Panc1 (cell line): ENCODE data around the gene SEC61A2. TPM values are rescaled to one million over a fixed set of nuclear protein-coding genes. Genes with fewer than 3 reads are reported as not detected.

Experiments
- ATAC-seq: fragments of 200-7000 bp; cut with Tn5 transposase; 2 replicates; pipeline ENCODE4 v1.9.1; 2020; ENCODE audit warnings: mild to moderate bottlenecking, moderate library complexity
- BruUV-seq: library from RNA; stranded (reverse); fragments of 400-500 nt; replicated peaks from 2 replicates; lab custom pipeline; 2021; lab: Mats Ljungman, UMichigan
- CTCF ChIA-PET: fragments of 300-600 bp; sonication (Branson Sonifier 250); formaldehyde crosslinking; loops from one replicate; lab custom pipeline; 2022; ENCODE audit warnings: antibody characterized with exemption; lab: Charles Lee
- POLR2A ChIA-PET: fragments of 300-600 bp; sonication (Branson Sonifier 250); formaldehyde crosslinking; loops from one replicate; lab custom pipeline; 2022; ENCODE audit warnings: antibody characterized with exemption; lab: Charles Lee
- DNase-seq: peaks from one replicate; pipeline ENCODE4 v3.0.0-alpha.2; 2010; ENCODE audit warnings: low read depth, low spot score
- H3K27ac ChIP-seq: 2 replicates; pipeline ENCODE4 v1.5.1; 2011; ENCODE audit warnings: mild to moderate bottlenecking, low read length, inconsistent platforms
- H3K27me3 ChIP-seq: fragments of 200-500 bp; sonication (Bioruptor generic); 2 replicates; pipeline ENCODE4 v1.6.0; 2014; ENCODE audit warnings: low read length, inconsistent platforms; ENCODE audit not compliant: control insufficient read depth, insufficient read depth
- H3K36me3 ChIP-seq: fragments of 200-500 bp; sonication (Bioruptor generic); 2 replicates; pipeline ENCODE4 v1.5.1; 2014; ENCODE audit warnings: inconsistent platforms, mild to moderate bottlenecking, low read length, moderate library complexity; ENCODE audit not compliant: control insufficient read depth, insufficient read depth
- H3K4me1 ChIP-seq: 2 replicates; pipeline ENCODE4 v1.5.1; 2011; ENCODE audit warnings: inconsistent platforms, mild to moderate bottlenecking, low read length, moderate library complexity; ENCODE audit not compliant: control insufficient read depth, insufficient read depth
- H3K4me3 ChIP-seq, 2 experiments: 2 replicates each; pipeline ENCODE4 v1.5.1; 2011 to 2012; ENCODE audit warnings: low read depth in 2 of 2, low read length in 2 of 2, mild to moderate bottlenecking in 2 of 2, inconsistent platforms in 1 of 2, moderate library complexity in 1 of 2
- H3K9me3 ChIP-seq: fragments of 200-500 bp; sonication (Bioruptor generic); 2 replicates; pipeline ENCODE4 v1.5.1; 2014; ENCODE audit warnings: low read depth, mild to moderate bottlenecking, inconsistent platforms, low read length, moderate library complexity; ENCODE audit not compliant: control insufficient read depth, insufficient read depth
- POLR2AphosphoS5 ChIP-seq: IDR thresholded peaks from 2 replicates; pipeline ENCODE4 v1.6.1; 2012; ENCODE audit warnings: mild to moderate bottlenecking, low read depth, low read length, moderate library complexity
- SIN3A ChIP-seq: IDR thresholded peaks from 2 replicates; pipeline ENCODE4 v1.6.1; 2012; ENCODE audit warnings: low read depth, mild to moderate bottlenecking, low read length, moderate library complexity, borderline replicate concordance; ENCODE audit not compliant: insufficient read depth
- TCF7L2 ChIP-seq: IDR thresholded peaks from 2 replicates; pipeline ENCODE4 v1.6.1; 2011; ENCODE audit warnings: mild to moderate bottlenecking, low read depth, low read length, inconsistent platforms
- in situ Hi-C: cut with HindIII; loops from 2 replicates; pipeline ENCODE4 v1.10.0; 2016; ENCODE audit warnings: low sequenced_read_pairs, low pct_unique_long_range_greater_than_20kb
- intact Hi-C: fragments of 100-400 bp; cut with micrococcal nuclease; formaldehyde crosslinking; loops from one replicate; pipeline ENCODE4 v1.10.0; 2022; ENCODE audit not compliant: unreplicated experiment
- total RNA-seq: library from RNA; stranded (reverse); gene quantifications from one replicate; pipeline ENCODE4 v1.2.1, GENCODE V29; 2021; ENCODE audit not compliant: unreplicated experiment
- TF ChIP-seq, protein P1 (sequence below): fragments of 450-650 bp; IDR thresholded peaks from 2 replicates; pipeline ENCODE4 v1.5.1; 2017; ENCODE audit warnings: mild to moderate bottlenecking
- TF ChIP-seq, protein P2 (sequence below), 2 experiments: IDR thresholded peaks; 2 replicates each; pipeline ENCODE4 v1.6.1; 2011 to 2012; ENCODE audit warnings: low read depth in 2 of 2, control low read depth in 1 of 2, low read length in 1 of 2, mild to moderate bottlenecking in 1 of 2, moderate library complexity in 1 of 2; ENCODE audit not compliant: insufficient read depth in 1 of 2

The SEC61A2 gene
- total RNA-seq, 1 experiment from 2014 or later = 8.8 TPM

DNA sequence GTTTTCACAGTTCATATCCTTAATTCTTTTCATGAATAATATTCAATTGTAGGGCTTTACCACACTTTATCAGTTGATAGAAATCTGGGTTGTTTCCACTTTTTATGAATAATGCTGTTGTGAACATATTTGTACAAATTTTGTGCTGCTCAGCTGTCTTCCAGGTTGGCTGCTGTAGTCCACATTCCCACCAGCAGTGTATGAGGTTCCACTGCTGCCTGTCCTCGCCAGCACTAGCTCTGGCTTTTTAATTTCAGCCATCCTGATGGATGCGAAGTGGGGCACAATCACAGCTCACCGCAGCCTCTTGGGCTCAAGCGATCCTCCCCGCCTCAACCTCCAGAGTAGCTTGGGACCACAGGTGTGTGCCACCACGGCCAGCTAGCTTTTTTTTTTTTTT lies 33.5 kb downstream of the SEC61A2 start:
- no peaks in the 10 kb centered on the region for H3K27me3 ChIP-seq
- H3K4me3 ChIP-seq = no peak overlapping the region
- POLR2A ChIA-PET = no interaction called here
- CTCF ChIA-PET = no interaction called here
- TSS peak; percentile 36 for BruUV-seq
- intact Hi-C loops = no loop called here
- peaks cover 15% of the 10 kb centered on the region for H3K36me3 ChIP-seq
- no peaks in the 10 kb centered on the region for H3K9me3 ChIP-seq
- in situ Hi-C loops = no loop called here
- no peaks in the 10 kb centered on the region for H3K4me1 ChIP-seq
- no peak for TF ChIP-seq TCF7L2
- TF ChIP-seq SIN3A = no peak
- TF ChIP-seq, protein P1, sequence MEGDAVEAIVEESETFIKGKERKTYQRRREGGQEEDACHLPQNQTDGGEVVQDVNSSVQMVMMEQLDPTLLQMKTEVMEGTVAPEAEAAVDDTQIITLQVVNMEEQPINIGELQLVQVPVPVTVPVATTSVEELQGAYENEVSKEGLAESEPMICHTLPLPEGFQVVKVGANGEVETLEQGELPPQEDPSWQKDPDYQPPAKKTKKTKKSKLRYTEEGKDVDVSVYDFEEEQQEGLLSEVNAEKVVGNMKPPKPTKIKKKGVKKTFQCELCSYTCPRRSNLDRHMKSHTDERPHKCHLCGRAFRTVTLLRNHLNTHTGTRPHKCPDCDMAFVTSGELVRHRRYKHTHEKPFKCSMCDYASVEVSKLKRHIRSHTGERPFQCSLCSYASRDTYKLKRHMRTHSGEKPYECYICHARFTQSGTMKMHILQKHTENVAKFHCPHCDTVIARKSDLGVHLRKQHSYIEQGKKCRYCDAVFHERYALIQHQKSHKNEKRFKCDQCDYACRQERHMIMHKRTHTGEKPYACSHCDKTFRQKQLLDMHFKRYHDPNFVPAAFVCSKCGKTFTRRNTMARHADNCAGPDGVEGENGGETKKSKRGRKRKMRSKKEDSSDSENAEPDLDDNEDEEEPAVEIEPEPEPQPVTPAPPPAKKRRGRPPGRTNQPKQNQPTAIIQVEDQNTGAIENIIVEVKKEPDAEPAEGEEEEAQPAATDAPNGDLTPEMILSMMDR = no peak
- TF ChIP-seq, protein P2, sequence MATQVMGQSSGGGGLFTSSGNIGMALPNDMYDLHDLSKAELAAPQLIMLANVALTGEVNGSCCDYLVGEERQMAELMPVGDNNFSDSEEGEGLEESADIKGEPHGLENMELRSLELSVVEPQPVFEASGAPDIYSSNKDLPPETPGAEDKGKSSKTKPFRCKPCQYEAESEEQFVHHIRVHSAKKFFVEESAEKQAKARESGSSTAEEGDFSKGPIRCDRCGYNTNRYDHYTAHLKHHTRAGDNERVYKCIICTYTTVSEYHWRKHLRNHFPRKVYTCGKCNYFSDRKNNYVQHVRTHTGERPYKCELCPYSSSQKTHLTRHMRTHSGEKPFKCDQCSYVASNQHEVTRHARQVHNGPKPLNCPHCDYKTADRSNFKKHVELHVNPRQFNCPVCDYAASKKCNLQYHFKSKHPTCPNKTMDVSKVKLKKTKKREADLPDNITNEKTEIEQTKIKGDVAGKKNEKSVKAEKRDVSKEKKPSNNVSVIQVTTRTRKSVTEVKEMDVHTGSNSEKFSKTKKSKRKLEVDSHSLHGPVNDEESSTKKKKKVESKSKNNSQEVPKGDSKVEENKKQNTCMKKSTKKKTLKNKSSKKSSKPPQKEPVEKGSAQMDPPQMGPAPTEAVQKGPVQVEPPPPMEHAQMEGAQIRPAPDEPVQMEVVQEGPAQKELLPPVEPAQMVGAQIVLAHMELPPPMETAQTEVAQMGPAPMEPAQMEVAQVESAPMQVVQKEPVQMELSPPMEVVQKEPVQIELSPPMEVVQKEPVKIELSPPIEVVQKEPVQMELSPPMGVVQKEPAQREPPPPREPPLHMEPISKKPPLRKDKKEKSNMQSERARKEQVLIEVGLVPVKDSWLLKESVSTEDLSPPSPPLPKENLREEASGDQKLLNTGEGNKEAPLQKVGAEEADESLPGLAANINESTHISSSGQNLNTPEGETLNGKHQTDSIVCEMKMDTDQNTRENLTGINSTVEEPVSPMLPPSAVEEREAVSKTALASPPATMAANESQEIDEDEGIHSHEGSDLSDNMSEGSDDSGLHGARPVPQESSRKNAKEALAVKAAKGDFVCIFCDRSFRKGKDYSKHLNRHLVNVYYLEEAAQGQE (IDR thresholded peaks at IDR 0.05; ENCODE audit: insufficient read depth in 1 of 2, low read depth in 2 of 2, low read length in 1 of 2) = no peak
- no peak for TF ChIP-seq POLR2AphosphoS5
- ATAC-seq (no peak), DNase-seq (no peak)
- no peak overlapping the region for H3K27ac ChIP-seq

DNA sequence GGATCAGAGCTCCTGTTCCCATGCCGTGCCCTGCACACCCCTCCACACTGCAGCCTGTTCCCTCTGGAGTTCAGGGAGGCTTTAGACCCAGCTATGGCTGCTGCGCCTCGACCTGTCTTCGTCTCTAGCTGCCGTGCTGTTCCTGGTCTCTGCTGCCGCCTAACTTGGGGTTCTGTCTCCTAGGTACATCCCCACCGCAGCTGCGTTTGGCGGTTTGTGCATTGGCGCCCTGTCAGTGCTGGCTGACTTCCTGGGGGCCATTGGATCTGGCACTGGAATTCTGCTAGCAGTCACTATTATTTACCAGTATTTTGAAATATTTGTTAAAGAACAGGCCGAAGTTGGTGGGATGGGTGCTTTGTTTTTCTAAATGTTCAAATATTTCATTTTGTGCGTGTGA lies 34.6 kb downstream of the SEC61A2 start:
- intact Hi-C loops (no loop called here), in situ Hi-C loops (no loop called here)
- no peak for DNase-seq
- Histone ChIP-seq H3K4me1 (no peaks in the 10 kb centered on the region), H3K36me3 (peaks cover 15% of the 10 kb centered on the region), H3K27me3 (no peaks in the 10 kb centered on the region), H3K9me3 (no peaks in the 10 kb centered on the region), H3K27ac (no peak overlapping the region), H3K4me3 (no peak overlapping the region)
- ChIA-PET CTCF (no interaction called here), POLR2A (no interaction called here)
- TF ChIP-seq TCF7L2 (no peak), POLR2AphosphoS5 (no peak), SIN3A (no peak)
- TF ChIP-seq, protein P1 = no peak
- TF ChIP-seq, protein P2 (IDR thresholded peaks at IDR 0.05; ENCODE audit: insufficient read depth in 1 of 2, low read depth in 2 of 2, low read length in 1 of 2) = no peak
- ATAC-seq = no peak
- BruUV-seq = no TSS peak
